ENCODE data around the gene CLDN16.

DNA sequence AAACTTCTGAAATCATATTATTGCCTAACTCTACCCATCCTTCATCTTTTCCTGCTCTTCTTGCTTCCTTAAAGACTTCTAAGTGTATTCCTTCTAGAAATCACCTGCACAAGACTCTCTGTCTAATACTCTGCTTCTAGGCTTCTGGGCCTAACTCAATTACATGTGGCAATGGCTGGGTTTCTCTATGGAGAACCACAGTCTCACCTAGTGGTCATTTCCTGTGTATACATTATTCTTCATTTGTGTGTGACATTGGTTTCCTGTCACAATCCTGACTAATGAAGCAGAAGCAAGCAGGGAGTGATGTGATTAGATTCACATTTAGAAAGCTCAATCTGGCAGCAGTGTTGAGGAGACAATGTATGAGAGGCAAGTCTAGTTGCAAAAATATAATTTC lies 48.8 kb upstream of the CLDN16 start:
- TF ChIP-seq SMC3 (IDR thresholded peaks at IDR 0.05) (no peak), ZSCAN20 (CRISPR knock-in tag; IDR thresholded peaks at IDR 0.05) (no peak), POLR2AphosphoS2 (conservative IDR thresholded peaks at IDR 0.05; ENCODE audit: low read length) (no peak), CHD4 (IDR thresholded peaks at IDR 0.05; ENCODE audit: borderline replicate concordance) (no peak), ZFP36 (IDR thresholded peaks at IDR 0.05; ENCODE audit: borderline replicate concordance, partially characterized antibody) (no peak), POLR2A (IDR thresholded peaks at IDR 0.05; ENCODE audit: low read length) (no peak), MYC (IDR thresholded peaks at IDR 0.05; ENCODE audit: borderline replicate concordance, low read length) (no peak), EP300 (IDR thresholded peaks at IDR 0.05) (no peak)
- TF ChIP-seq, protein P1, sequence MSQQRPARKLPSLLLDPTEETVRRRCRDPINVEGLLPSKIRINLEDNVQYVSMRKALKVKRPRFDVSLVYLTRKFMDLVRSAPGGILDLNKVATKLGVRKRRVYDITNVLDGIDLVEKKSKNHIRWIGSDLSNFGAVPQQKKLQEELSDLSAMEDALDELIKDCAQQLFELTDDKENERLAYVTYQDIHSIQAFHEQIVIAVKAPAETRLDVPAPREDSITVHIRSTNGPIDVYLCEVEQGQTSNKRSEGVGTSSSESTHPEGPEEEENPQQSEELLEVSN (IDR thresholded peaks at IDR 0.05; ENCODE audit: borderline replicate concordance, low read depth), result no peak
- TF ChIP-seq, protein P2, sequence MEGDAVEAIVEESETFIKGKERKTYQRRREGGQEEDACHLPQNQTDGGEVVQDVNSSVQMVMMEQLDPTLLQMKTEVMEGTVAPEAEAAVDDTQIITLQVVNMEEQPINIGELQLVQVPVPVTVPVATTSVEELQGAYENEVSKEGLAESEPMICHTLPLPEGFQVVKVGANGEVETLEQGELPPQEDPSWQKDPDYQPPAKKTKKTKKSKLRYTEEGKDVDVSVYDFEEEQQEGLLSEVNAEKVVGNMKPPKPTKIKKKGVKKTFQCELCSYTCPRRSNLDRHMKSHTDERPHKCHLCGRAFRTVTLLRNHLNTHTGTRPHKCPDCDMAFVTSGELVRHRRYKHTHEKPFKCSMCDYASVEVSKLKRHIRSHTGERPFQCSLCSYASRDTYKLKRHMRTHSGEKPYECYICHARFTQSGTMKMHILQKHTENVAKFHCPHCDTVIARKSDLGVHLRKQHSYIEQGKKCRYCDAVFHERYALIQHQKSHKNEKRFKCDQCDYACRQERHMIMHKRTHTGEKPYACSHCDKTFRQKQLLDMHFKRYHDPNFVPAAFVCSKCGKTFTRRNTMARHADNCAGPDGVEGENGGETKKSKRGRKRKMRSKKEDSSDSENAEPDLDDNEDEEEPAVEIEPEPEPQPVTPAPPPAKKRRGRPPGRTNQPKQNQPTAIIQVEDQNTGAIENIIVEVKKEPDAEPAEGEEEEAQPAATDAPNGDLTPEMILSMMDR (IDR thresholded peaks at IDR 0.05), result peak; percentile 5; the same call in 1 of the 3 replicates
- TF ChIP-seq, protein P3, sequence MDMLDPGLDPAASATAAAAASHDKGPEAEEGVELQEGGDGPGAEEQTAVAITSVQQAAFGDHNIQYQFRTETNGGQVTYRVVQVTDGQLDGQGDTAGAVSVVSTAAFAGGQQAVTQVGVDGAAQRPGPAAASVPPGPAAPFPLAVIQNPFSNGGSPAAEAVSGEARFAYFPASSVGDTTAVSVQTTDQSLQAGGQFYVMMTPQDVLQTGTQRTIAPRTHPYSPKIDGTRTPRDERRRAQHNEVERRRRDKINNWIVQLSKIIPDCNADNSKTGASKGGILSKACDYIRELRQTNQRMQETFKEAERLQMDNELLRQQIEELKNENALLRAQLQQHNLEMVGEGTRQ (IDR thresholded peaks at IDR 0.05), result no peak
